NCI-H446 treated with DMSO at 0.1 percent for 48 hours (cell line): Measurements from ENCODE around the gene TBC1D24.

Experiments
- DNase-seq: peaks from one replicate; lab custom pipeline; 2025; lab: John Stamatoyannopoulos, UW

The TBC1D24 gene

GRCh38 chr16:2482708-2483534 is 8.0 kb downstream of the TBC1D24 start:
- DNase-seq: peak; percentile 73

DNA sequence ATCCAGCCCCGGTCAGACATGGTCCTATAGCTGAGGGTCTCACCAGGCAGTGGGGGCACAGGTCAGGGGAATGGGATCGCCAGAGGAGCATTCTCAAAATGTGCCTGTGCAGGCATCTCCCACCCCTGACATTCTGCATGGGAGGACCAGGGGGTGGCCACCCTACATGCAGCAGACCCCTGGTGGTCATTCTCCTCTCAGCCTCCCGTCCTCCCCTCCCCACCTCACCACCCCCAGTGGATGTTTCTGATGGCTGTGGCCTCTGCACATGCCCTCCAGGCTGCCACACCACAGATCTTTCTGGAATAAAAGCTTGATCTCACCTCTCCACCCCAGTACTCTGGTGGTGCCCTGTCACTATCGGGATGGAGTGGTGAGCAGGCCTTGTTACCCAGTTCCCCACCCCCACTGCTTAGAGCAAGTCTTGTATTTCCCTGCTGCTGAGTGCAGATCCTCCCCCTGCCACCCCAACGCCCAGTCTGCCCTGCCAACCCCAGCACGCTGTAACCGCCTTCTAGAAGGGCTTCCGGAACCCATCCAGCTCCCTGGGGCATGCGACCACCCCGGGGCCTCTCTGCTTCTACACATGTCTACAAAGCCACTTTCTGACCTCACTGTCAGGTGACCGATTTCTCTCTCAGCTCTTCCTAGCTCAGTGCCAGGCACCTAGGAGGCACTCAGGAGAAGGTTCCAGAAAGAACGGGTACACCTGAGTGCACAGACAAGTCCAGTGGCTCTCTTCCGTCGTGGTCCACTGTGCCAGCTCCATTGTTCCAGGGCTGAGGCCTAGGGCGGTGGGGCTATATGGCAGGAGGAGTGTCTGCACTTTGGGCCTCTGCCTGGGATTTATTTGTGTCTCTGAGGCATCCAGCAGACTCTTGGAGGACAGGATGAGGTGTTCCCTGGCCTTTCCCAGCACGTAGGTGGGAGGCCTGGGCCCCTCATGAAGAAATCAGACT is 9.3 kb downstream of the TBC1D24 start:
- no peak for DNase-seq

- no peak for DNase-seq
Observed at GRCh38 chr16:2484898-2485508, 10.1 kb downstream of the TBC1D24 start.

DNA sequence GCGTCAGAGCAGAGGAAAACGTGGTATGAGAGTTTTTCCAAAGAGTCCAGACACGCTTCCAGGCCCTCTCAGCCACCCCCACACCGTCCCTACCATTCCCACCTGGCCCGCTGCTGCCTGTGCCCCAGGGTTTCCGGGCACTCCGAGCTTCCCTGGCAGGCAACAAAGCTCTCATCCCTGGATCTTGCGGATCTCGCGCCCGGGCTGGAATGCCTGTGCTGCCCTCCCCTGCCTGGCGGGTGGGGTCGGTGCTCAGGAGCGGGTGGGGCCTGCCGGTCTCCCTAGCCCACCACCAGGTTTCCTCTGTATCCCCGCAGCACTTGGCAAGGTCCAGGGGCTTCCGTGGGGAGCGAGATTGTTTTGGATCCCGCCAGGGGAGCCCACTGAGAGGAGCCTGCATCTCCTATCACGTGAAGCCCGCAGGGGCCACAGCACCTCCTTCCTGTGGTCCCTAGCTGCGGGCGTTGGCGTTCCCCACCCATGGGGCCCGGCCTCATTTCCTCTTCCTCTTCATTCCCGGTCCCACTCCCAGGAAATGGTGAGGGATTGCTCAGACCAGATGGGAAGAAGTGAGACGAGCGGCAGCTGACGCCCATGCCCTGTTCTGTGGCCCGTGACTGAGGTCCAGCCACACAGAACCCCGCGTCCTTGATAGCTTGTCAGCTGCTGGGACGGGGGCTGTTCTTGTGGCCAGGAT is 11.0 kb downstream of the TBC1D24 start:
- no peak for DNase-seq

DNA sequence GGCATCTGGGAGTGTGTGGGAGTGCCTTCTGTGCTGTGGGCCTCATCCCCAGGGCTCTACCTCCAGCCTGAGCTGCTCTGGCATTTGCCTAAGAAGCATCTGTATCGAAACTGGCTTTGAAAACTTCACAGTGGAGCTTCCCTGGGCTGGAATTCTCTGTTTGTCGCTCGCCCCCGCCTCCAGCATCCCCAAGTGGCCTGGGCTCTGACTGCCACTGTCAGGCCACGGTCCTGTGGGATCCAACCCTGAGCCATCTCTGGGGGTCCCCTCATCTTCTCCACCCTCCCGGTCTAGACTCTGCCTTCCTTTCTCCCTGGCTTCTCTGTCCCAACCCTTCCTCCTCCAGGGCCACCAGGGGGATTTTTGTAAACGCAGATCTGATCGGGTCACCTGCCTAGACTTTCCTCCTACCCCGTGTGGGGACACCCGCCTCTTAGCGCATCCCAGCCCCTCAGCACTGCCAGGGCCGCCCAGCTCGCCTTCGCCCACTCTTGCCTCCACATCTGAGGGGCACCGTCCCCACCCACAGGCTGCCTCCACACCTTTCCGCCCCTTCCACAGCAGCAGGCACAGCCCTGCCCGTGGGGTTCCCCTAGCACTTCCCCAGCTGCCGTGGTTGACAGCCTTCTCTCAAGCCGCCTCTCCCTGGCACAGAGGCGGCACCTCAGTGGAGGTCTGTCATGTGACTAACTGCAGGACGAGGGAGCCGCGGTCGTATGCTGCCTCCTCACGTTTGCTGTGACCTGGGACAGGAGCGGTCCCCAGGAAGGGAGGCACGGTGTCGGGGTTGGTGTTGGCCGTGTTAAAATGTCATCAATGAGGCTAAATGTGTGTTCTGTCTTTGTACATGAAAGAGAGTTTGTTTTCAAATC is 12.0 kb downstream of the TBC1D24 start:
- DNase-seq: no peak

- DNase-seq: no peak
Observed at GRCh38 chr16:2487517-2487842, 12.6 kb downstream of the TBC1D24 start.

- no peak for DNase-seq
Observed at GRCh38 chr16:2487903-2488531, 13.1 kb downstream of the TBC1D24 start.

DNA sequence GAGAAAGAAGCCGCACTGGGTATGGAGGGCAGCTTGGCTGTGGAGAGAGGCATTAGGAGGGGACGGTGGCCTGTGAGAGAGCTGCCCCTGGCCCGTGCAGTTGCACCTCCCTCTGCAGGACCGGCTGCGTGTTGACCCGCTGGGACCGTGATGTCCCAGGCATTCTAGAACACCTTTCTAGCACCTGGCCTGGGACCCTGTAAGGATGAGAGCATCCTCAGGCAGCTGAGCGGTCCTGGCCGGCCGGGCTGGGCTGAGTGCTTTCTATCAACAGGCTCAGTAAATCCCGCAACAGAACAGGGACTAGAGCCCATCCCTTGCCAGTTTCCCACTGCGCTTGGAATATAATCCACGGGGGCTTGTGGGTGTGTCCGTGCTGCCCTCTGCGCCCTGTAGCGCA is 14.7 kb downstream of the TBC1D24 start:
- DNase-seq: no peak

DNA sequence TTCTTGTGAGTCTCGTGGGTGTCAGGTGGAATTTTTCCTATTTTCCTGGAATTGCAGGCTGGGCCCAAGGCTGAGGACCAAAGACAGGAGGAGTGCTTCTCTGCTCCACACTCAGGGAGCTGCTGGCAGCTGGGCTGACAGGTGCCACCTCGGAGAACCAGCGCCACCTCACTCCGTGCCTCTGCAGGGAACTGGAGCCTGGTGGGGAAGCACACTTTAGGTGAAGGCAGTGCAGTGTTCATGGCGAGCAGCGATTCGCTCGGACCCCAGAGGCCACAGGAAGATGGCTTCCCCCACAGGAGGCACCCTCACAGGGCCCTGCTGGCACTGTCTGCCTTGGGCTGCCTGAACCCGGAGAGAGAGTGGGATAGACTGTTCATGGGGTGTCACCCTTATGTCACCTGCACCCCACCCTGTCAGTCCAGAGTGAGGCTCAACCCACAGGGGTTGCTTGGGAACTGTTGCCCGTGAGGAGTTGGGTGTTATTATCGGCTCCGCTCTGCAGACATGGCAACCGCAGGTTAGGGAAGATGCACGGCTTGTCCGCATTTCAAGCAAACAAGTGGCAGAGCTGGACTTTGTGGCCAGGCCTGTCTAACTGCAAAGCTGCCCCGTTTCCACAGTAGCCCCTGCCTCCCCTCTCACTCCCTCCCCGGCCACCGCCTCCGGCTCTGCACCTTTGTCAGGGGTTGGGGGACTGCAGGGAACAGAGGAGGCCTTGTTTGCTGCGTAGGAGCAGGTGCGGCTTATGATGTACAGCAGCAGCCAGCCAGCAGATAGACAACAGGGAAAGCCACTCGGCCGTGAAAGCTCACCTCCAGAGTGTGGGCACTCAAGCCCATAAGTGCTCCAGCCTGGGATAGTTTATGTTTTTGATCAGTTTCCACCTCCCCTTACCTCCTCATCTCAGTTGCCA is 15.5 kb downstream of the TBC1D24 start:
- DNase-seq: no peak

GRCh38 chr16:2492292-2492691 is 17.4 kb downstream of the TBC1D24 start:
- no peak for DNase-seq

DNA sequence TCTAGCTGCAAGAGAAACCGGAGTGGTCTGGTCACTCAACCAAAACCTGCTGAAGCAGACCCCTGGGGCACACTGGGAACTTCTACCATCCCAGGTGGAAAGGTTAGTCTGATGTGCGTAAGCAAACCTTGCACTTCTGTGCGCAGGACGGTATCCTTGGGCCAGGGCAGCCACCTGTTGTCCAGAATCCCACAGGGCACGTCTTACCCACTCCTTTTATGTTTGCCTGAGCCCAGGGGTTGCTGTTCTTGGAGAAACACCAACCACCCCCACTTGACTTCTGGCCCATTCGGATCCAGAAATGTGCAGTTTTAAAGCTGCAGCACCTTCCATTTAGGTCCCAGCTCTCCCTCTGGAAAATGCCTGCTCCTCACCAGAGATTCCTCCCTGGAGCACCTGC is 18.7 kb downstream of the TBC1D24 start:
- DNase-seq: no peak

- no peak for DNase-seq
Observed at GRCh38 chr16:2494616-2495015, 19.7 kb downstream of the TBC1D24 start.

DNA sequence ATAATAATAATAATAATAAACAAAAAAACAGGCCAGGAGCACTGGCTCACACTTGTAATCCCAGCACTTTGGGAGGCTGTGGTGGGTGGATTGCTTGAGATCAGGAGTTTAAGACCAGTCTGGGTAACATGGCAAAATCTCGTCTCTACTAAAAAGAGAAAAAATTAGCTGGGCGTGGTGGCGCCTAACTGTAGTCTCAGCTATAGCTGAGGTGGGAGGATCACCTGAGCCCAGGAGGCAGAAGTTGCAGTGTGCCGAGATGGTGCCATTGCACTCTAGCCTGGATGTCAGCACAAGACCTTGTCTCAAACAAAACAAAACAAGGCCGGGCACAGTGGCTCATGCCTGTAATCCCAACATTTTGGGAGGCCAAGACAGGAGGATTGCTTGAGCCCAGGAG is 20.1 kb downstream of the TBC1D24 start:
- no peak for DNase-seq

- DNase-seq: no peak
Observed at GRCh38 chr16:2496223-2497115, 21.5 kb downstream of the TBC1D24 start.

- DNase-seq: peak; percentile 18
Observed at GRCh38 chr16:2497116-2497630, 22.2 kb downstream of the TBC1D24 start.

DNA sequence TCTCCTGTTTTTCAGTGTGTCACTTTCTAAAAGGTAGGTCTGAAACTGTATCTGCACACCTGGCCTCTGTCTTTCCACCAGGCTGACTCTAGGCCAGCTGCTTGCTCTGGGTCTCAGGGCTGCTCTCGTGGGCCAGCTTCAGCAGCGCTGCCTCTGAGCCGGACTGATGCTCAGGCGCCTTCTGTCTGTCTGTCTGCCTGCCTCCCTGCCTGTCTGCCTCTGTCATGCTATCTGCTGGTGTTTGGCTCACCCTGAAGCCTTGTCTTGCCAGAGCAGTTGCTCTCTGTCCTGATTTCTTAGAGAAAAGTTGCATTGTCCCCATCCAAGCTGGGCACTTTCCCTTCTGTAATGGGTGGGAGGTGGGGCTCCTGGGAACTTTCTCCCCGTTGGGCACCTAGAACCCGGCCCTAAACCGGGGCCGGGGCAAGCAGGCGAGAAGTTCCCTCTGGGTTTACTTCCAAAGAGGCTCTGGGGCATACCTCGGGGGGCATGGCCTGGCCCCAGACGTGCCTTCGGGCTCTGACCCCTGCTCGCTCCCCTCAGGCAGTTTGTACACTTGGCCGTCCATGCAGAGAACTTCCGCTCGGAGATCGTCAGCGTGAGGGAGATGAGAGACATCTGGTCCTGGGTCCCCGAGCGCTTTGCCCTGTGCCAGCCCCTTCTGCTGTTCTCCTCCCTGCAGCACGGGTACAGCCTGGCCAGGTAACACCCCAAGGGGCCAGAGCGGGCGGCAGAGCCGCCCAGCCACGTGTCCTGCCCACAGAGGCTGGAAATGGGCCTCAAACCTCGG is 23.0 kb downstream of the TBC1D24 start:
- peak; percentile 5 for DNase-seq

GRCh38 chr16:2498531-2499253 is 23.8 kb downstream of the TBC1D24 start:
- peak; percentile 69 for DNase-seq
